HuH-7 (cell line): Measurements from ENCODE around the gene SHANK1.

Experiments
- DNase-seq: peaks from one replicate; pipeline ENCODE4 v3.0.0; 2011; ENCODE audit warnings: low spot score

Gene SHANK1

DNA sequence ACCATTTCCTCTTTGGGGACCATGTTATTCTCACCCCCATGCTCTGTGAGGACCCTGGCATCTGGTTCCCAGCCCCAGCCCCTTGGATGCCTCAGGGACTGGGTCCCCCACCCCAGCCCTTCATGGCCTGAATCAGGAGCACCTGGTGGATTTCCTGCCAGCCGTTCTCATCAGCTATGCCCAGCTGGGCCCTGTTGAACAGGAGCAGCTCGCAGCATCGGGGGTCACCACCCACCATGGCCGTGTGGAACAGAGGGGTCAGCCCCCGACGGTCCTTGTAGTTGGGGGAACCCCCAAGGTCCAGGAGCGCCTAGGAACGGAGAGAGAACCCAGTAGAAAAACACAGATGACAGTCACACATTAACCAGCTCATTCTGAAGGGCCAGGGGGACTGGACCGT is 7.8 kb downstream of the SHANK1 start:
- DNase-seq, result no peak

- no peak for DNase-seq
Observed at GRCh38 chr19:50711196-50711595, 8.4 kb downstream of the SHANK1 start.

- no peak for DNase-seq
Observed at GRCh38 chr19:50710612-50711011, 9.0 kb downstream of the SHANK1 start.

DNA sequence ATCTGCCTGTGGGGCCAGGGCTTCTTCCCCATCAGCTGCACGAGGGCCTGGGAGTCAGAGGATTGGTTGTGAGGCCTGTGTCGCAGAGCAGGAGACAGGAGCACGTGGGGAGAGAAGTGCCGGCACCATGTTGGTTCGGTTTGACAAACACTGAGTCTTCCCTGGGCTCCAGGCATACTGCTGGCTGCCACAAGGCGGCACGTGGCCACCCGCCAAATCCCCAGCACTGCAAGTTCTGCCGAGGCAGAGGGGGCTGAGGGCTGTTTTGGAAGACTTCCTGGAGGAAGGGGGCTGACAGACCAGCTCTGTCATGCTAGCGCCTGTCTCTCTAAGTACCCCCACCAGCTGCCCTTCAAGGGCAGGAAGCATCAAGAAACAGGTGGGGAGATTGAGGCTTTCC is 9.5 kb downstream of the SHANK1 start:
- DNase-seq, result no peak

GRCh38 chr19:50708179-50708879 is 11.3 kb downstream of the SHANK1 start:
- DNase-seq, result no peak

DNA sequence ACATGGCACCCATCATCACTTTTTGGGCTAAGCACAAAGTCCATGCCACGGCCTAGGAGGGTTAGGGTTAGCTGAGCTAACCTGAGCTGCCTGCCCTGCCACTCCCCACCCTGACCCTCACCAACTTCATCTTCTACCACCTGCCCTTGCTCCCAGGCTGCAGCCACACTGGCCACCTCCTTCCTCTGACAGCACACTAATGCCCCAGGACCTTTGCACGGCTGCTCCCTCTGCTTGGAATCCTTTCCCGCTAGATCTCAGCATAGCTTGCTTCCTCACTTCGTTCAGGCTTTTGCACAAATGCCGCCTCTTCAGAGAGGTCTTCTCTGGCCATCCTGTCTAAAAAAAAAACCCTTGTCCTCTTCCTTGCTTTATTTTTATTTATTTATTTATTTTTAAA is 13.2 kb downstream of the SHANK1 start:
- no peak for DNase-seq

- peak; percentile 82 for DNase-seq
Observed at GRCh38 chr19:50705422-50706019, 14.1 kb downstream of the SHANK1 start.

DNA sequence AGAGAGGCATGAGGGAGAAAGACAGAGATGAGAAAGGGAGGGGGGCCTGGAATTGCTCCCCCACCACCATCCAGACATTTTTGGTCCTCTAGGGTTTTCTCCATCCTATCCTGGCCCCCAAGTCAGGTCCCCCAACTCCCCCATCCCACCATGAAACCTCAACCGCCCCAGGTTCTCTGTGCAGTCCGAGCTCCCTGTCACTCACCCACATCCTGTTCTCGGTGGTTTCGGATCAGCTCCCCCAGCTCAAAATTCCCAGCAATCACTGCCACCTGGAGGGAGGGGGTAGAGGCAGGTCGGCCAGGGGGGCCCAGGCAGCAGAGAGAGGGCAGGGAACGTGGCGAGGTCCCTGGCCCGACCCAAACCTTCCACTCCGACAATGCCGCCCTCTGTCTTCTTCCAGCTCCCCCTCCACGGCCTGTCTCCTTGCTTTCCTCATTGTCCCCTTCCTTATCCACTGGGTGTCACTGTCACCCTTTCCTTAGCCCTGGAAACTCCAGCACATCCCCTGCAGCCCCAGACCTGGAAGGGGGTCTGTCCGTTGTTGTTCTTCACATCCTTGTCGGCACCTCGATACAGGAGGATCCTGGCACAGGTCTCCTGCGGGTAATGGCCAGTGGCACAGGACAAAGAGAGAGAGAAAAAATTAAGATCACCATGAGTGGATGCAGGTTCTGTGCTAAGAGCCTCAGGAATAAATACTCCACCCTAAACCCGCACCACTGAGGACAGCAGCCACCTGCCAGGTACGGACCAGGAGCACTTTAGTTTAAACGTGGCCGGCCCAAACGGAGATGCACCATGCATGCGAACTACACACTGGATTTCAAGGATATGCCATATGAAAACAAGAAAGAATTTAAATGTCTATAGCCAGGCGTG is 15.4 kb downstream of the SHANK1 start:
- DNase-seq, result peak; percentile 59

DNA sequence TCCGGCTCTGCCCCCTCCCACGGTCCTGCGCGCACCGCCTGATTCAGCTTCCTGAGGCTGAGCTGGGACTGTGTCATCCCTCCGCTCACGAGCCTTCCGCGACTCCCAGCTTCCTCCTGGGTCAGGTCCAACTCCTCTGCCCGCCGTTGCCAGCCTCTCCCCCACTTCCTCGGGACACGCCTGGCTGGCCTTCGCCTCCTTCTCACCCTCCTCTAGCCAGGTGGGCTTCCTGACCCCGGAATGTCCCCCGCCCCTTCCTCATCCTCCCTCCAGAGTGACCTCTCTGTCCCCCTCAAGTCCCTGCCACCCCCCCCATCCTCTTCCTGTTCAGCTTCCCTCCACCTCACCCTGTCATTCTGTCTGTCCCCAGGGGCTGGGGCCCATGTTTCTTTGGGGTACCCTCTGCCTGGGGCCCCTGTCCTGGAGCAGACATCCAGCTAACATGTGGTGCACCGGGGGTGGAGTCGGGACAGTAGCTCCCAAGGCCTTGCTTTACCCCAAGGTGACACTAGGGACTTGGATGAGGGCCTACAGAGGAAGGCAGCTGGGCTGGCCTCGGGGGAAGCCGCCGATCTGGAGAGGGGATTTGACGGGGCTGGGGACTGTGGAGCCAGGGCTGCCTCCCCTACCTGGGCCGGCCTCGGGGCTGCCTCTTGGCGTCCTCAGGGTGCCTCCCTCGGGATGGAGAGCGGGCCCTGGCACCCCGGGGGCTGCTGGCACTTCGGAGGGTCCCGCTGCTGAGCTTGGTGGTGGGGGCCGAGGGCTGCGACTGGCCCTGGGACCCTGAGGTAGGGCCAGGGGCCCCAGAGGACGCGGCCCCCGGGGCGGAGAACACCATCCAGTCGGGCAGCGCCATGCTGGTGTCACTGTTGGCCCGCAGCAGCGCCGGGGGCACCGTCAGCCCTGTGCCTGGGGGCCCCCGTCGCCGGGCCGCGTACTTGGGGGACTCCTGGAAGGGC is 16.5 kb downstream of the SHANK1 start:
- DNase-seq, result no peak

- no peak for DNase-seq
Observed at GRCh38 chr19:50702158-50702870, 17.3 kb downstream of the SHANK1 start.

GRCh38 chr19:50701367-50701985 is 18.1 kb downstream of the SHANK1 start:
- no peak for DNase-seq

GRCh38 chr19:50697414-50698124 is 22.0 kb downstream of the SHANK1 start:
- DNase-seq, result no peak

- DNase-seq, result no peak
Observed at GRCh38 chr19:50696094-50696483, 23.5 kb downstream of the SHANK1 start.

DNA sequence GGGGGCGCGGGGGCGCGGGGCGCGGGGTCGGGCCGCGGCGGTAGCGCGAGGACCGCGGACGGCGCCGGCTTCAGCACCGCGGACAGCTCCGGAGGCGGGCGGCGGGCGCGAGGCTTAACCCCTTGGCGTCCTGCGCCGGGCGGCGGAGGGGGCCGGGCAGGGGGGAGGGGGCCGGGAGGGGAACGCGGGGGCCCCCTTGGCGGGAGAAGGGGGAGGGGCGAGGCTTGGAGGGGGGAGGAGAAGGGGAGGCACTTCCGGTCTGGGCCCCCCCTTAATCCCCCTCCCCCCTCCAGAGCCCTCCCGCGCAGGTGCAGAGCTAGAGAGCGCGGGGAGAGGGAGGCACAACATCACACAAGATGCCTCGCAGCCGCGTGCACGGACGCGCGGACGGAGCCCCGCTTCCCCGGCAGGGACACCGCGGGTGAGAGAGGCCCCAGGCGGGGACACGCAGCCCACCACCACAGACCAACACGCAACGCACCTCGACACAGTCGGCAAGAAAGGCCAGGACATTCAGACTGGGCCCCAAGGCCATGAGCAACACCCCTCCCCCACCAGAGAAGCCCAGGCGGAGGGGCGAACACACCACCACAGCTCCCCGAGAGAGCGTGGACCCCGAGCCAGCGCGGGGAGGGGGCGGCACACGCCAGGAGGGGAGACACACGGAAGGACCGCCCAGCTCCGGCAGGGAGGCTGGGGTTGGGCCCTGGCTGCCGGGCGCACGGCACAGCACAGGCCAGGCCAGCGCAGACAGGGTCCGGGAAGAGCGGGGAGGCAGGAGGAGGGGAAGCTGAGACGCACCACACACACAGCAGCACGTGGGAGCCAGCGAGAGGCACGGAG is 24.1 kb downstream of the SHANK1 start:
- peak; percentile 49 for DNase-seq

DNA sequence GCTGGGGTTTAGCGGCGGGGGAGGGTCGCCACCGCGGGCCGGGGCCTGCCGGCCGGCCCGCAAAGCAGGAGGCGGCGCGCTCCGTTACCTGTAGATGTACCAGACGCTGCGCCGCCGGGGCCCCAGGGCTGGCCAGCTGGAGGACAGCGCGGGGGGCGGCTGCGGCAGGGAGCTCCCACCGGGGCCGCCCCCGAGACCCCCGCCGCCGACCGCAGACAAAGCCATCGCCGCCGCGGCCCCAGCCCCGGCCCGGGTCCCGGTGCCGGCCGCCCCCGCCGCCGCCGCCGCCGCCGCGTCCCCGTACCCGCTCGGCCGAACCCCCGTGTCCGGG is 24.8 kb downstream of the SHANK1 start:
- DNase-seq, result no peak

- DNase-seq, result no peak
Observed at GRCh38 chr19:50693064-50693975, 26.3 kb downstream of the SHANK1 start.

DNA sequence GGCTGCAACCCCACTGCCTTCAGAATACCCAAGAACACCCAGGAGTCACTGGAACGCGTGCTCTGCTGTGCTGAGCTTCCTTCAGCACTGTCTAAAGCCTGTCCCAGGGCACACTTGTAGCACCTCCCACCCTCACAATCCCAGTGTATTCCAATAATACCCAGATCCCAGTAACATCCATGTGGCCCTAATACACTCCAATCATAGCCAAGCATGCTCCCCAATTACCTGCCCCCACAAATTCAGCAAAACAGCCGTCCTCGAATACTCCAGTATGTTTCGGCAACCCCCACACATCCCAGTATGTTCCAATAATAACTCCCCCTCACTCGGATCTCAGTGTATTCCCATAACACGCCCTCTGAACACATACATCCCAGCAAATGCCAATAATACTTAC is 29.2 kb downstream of the SHANK1 start:
- no peak for DNase-seq

- DNase-seq, result no peak
Observed at GRCh38 chr19:50688766-50689165, 30.8 kb downstream of the SHANK1 start.
